ENCODE results near the gene CDH26.

Gene CDH26

DNA sequence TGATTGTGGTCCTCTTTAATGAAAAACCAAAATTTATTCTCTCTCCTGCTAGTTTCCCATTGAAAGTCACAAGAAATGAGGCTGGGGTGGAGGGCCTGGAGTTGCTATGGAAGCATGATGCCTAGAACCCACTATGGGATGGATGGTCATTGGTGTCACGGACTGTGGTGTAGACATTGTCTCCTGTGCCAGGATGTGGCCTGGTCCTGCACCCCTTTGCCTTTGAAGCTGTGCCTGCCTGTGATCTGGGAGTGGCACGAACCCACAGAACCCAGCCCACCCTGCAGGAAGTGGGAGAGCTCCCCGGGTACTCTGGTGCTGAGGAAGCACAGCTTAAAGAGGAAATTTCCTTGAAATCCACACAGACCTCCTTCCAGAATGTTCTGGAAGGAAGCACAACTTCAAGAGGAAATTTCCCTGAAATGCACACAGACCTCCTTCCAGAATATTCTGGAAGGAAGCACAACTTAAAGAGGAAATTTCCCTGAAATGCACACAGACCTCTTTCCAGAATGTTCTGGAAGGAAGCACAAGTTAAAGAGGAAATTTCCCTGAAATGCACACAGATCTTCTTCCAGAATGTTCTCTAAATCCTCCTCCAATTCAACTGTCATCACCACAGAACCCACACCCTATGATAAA is 105.6 kb downstream of the CDH26 start:
- no peak overlapping the region for H3K4me3 ChIP-seq (ENCODE audit: low read depth, low read length)
- TF ChIP-seq, protein P1, sequence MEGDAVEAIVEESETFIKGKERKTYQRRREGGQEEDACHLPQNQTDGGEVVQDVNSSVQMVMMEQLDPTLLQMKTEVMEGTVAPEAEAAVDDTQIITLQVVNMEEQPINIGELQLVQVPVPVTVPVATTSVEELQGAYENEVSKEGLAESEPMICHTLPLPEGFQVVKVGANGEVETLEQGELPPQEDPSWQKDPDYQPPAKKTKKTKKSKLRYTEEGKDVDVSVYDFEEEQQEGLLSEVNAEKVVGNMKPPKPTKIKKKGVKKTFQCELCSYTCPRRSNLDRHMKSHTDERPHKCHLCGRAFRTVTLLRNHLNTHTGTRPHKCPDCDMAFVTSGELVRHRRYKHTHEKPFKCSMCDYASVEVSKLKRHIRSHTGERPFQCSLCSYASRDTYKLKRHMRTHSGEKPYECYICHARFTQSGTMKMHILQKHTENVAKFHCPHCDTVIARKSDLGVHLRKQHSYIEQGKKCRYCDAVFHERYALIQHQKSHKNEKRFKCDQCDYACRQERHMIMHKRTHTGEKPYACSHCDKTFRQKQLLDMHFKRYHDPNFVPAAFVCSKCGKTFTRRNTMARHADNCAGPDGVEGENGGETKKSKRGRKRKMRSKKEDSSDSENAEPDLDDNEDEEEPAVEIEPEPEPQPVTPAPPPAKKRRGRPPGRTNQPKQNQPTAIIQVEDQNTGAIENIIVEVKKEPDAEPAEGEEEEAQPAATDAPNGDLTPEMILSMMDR (IDR thresholded peaks at IDR 0.05; ENCODE audit: low read depth, low read length, missing control alignments): no peak
- DNase-seq (ENCODE audit: low read depth): no peak

Measured in GM12864 (cell line).